OCI-LY7 (cell line): ENCODE results near the gene SENP5. TPM values are rescaled to one million over a fixed set of nuclear protein-coding genes. Genes with fewer than 3 reads are reported as not detected.

ENCODE experiments used
- BruUV-seq: library from RNA; stranded (reverse); fragments of 400-500 nt; replicated peaks from 2 replicates; lab custom pipeline; 2021; lab: Mats Ljungman, UMichigan
- CTCF ChIA-PET: fragments of 300-600 bp; sonication (Branson Sonifier 250); formaldehyde crosslinking; loops from one replicate; lab custom pipeline; 2022; ENCODE audit warnings: antibody characterized with exemption; ENCODE audit not compliant: unreplicated experiment; lab: Charles Lee
- POLR2A ChIA-PET: fragments of 300-600 bp; sonication (Branson Sonifier 250); formaldehyde crosslinking; loops from one replicate; lab custom pipeline; 2022; ENCODE audit warnings: antibody characterized with exemption; lab: Charles Lee
- DNase-seq: peaks from one replicate; pipeline ENCODE4 v3.0.0-alpha.2; 2015; ENCODE audit warnings: low spot score
- H2AFZ ChIP-seq: fragments of 200-600 bp; sonication (generic), shearing (Covaris generic); 2 replicates; pipeline ENCODE4 v1.6.1; 2014; ENCODE audit warnings: mild to moderate bottlenecking, antibody characterized with exemption, low read length, moderate library complexity
- H3K27ac ChIP-seq: fragments of 200-600 bp; sonication (generic); 2 replicates; pipeline ENCODE4 v1.5.1; 2014; ENCODE audit warnings: mixed run types, low read depth, mild to moderate bottlenecking, moderate library complexity, low read length, inconsistent platforms; ENCODE audit not compliant: poor library complexity, severe bottlenecking
- H3K36me3 ChIP-seq: fragments of 200-600 bp; sonication (generic); 2 replicates; pipeline ENCODE4 v1.6.1; 2014; ENCODE audit warnings: mild to moderate bottlenecking, antibody characterized with exemption, low read length, moderate library complexity, mixed read lengths; ENCODE audit not compliant: insufficient read depth
- H3K4me1 ChIP-seq: fragments of 200-600 bp; sonication (generic); 2 replicates; pipeline ENCODE4 v1.5.1; 2014; ENCODE audit warnings: mild to moderate bottlenecking, low read length; ENCODE audit not compliant: insufficient read depth, poor library complexity, severe bottlenecking
- H3K4me2 ChIP-seq: fragments of 200-600 bp; sonication (generic); 2 replicates; pipeline ENCODE4 v1.6.1; 2014; ENCODE audit warnings: mild to moderate bottlenecking, low read length
- H3K4me3 ChIP-seq: fragments of 200-600 bp; sonication (generic); 2 replicates; pipeline ENCODE4 v1.5.1; 2014; ENCODE audit warnings: mild to moderate bottlenecking, low read depth, low read length; ENCODE audit not compliant: poor library complexity, severe bottlenecking
- H3K79me2 ChIP-seq: fragments of 200-600 bp; sonication (generic); 2 replicates; pipeline ENCODE4 v1.6.1; 2016; ENCODE audit warnings: low read depth, mild to moderate bottlenecking, low read length, moderate library complexity, mixed read lengths; ENCODE audit not compliant: insufficient read depth
- H3K9me2 ChIP-seq: fragments of 200-600 bp; sonication (generic); 2 replicates; pipeline ENCODE4 v1.6.1; 2016; ENCODE audit warnings: mild to moderate bottlenecking, low read length, mixed read lengths; ENCODE audit not compliant: insufficient read depth
- H3K9me3 ChIP-seq: fragments of 200-600 bp; sonication (generic); 2 replicates; pipeline ENCODE4 v1.6.1; 2014; ENCODE audit warnings: mild to moderate bottlenecking, mixed run types, low read length, mixed read lengths
- H4K20me1 ChIP-seq: fragments of 200-600 bp; sonication (generic); 2 replicates; pipeline ENCODE4 v1.6.1; 2014; ENCODE audit warnings: mild to moderate bottlenecking, antibody characterized with exemption, low read length, moderate library complexity, mixed read lengths; ENCODE audit not compliant: insufficient read depth
- CTCF ChIP-seq: fragments of 200-600 bp; sonication (generic); conservative IDR thresholded peaks from 2 replicates; pipeline ENCODE4 v1.5.1; 2014; ENCODE audit warnings: mild to moderate bottlenecking, antibody characterized with exemption, low read length, moderate library complexity, mixed read lengths
- EZH2phosphoT487 ChIP-seq: fragments of 200-600 bp; sonication (generic); IDR thresholded peaks from 2 replicates; pipeline ENCODE4 v1.6.1; 2018; ENCODE audit warnings: low read depth, borderline replicate concordance, mild to moderate bottlenecking, mixed run types, antibody characterized with exemption, low read length, moderate library complexity, mixed read lengths
- intact Hi-C: fragments of 100-400 bp; cut with micrococcal nuclease; formaldehyde crosslinking; loops from one replicate; pipeline ENCODE4 v1.10.0; 2022; ENCODE audit not compliant: unreplicated experiment
- total RNA-seq, 2 experiments: library from RNA; depleted of rRNA in 1 of 2; stranded (reverse); fragments of >200 nt in 1 of 2; shearing (Covaris generic) in 1 of 2; gene quantifications; 2 replicates each; pipeline ENCODE4 v1.2.3, GENCODE V29; 2014 to 2022

Gene SENP5
- total RNA-seq, 2 experiments from 2014 or later = 40.2 to 42.9 TPM

DNA sequence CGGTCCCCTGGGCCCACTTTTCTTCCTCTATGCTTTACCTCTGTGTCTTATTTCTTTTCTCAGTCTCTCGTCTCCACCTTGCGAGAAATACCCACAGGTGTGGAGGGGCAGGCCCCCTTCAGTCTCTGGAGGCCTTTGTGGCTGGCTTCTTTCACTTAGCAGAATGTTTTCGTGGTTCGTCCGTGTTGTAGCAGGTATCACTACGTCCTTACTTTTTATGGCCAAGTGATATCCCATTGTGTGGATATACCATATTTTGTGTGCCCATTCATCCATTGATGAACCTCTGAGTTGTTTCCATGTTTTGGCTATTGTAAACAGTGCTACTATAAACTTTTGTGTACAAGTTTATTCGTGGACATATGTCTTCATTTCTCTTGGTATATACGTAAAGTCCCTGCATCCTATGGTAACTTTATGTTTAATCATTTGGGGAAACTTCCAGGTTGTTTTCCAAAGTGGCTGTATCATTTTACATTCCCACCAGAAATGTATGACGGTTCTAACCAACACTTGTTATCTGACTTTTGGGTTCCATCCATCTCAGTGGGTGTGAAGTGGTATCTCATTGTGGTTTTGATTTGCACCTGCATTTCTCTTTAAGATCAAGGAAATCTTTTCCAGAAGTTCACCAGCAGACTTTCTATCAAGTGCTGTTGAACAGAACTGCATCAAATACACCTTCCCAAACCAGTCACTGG, 95.4 kb downstream of the SENP5 start:
- ChIA-PET POLR2A (no interaction called here), CTCF (interaction anchor here (0.5 kb wide), 1 partner anchor 21 kb away, joined by 3 read pairs; the partner anchor contains the start of gene NCBP2)
- DNase-seq = no peak
- TF ChIP-seq EZH2phosphoT487 (no peak), CTCF (no peak)
- Histone ChIP-seq H3K79me2 (no peaks in the 10 kb centered on the region), H3K4me1 (peaks cover 11% of the 10 kb centered on the region), H3K9me2 (no peaks in the 10 kb centered on the region), H4K20me1 (no peaks in the 10 kb centered on the region), H3K4me2 (no peak overlapping the region), H3K36me3 (no peaks in the 10 kb centered on the region), H2AFZ (peak overlapping the region; percentile 61; the same call in 1 of the 2 replicates), H3K9me3 (no peaks in the 10 kb centered on the region), H3K4me3 (no peak overlapping the region), H3K27ac (no peak overlapping the region)
- BruUV-seq = no TSS peak
- intact Hi-C loops = loop anchor here (10.0 kb wide), 1 partner anchor 248 kb away; the partner anchor contains the start of genes CEP19 and PIGX

DNA sequence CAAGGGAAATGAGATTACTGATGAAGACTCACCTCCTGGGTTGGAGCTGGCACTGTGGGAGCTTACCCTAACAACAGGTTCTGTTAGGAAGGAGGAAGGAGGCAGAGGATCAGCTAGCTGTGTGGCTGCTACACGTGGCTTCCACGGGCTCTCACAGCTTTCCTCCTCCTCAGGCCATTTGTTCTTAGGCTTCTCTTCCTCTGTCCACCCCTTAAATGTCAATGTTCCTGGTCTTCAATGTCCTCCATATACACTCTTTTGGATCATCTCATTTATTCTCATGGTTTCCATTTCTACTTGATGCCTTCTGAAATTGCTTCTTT, 95.9 kb downstream of the SENP5 start:
- Histone ChIP-seq H3K79me2 (no peaks in the 10 kb centered on the region), H3K9me2 (no peaks in the 10 kb centered on the region), H3K4me3 (no peak overlapping the region), H3K36me3 (no peaks in the 10 kb centered on the region), H3K9me3 (no peaks in the 10 kb centered on the region), H3K4me1 (peaks cover 11% of the 10 kb centered on the region), H2AFZ (0 out of 2 replicates have a peak overlapping the region, but pooled peaks have one; percentile 61), H3K27ac (no peak overlapping the region), H4K20me1 (no peaks in the 10 kb centered on the region), H3K4me2 (no peak overlapping the region)
- TF ChIP-seq EZH2phosphoT487 (no peak), CTCF (no peak)
- no peak for DNase-seq
- CTCF ChIA-PET = interaction anchor here (0.5 kb wide), 1 partner anchor 21 kb away, joined by 3 read pairs; the partner anchor contains the start of gene NCBP2
- intact Hi-C loops = loop anchor here (10.0 kb wide), 1 partner anchor 249 kb away; the partner anchor contains the start of genes CEP19 and PIGX
- no TSS peak for BruUV-seq
- POLR2A ChIA-PET = no interaction called here

- Histone ChIP-seq H3K4me3 (no peak overlapping the region), H3K4me2 (no peak overlapping the region), H3K9me3 (no peaks in the 10 kb centered on the region), H3K9me2 (no peaks in the 10 kb centered on the region), H3K36me3 (no peaks in the 10 kb centered on the region), H2AFZ (no peak overlapping the region), H3K4me1 (peaks cover 19% of the 10 kb centered on the region), H3K79me2 (no peaks in the 10 kb centered on the region), H4K20me1 (no peaks in the 10 kb centered on the region), H3K27ac (no peak overlapping the region)
- intact Hi-C loops = loop anchor here (1.0 to 10.0 kb wide), 2 partner anchors 41 to 250 kb away; partner anchors contain the start of genes CEP19 and PIGX
- ChIA-PET CTCF (no interaction called here), POLR2A (no interaction called here)
- no peak for DNase-seq
- TF ChIP-seq CTCF = no peak
- no peak for TF ChIP-seq EZH2phosphoT487
- BruUV-seq = no TSS peak
These were observed 97.5 kb downstream of the SENP5 start for GRCh38 chr3:196965112-196965803.
